ENCODE measurements around the gene NCOA5. TPM values are rescaled to one million over a fixed set of nuclear protein-coding genes. Genes with fewer than 3 reads are reported as not detected.

Gene NCOA5
- total RNA-seq, 1 experiment from 2014 or later, result 16.5 TPM

DNA sequence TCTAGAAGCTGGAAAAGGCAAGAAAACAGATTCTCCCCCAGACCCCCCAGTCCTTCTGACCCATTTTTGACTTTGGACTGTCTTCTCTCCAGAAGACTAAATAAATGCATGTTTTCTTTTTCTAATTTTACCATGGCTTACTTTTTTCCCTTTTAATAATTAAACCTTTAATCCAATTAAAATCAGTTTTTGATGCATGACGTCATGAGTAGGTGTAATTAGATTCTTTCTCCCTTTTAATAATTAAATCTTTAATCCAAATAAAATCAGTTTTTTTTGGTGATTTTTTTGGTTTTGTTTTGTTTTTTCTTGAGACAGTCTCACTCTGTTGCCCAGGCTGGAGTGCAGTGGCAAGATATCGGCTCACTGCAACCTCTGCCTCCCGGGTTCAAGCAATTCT, 13.2 kb upstream of the NCOA5 start:
- ChIA-PET POLR2A (no interaction called here), CTCF (interaction anchor here (1.3 kb wide), 1 partner anchor 91 kb away, joined by 3 read pairs; no protein-coding TSS in a partner anchor)
- Mint-ChIP-seq H3K27ac (no peak overlapping the region), H3K4me1 (peaks cover 6% of the 10 kb centered on the region), H3K27me3 (ENCODE audit: low read depth) (peaks cover 46% of the 10 kb centered on the region), H3K36me3 (peaks cover 4% of the 10 kb centered on the region), H3K4me3 (no peak overlapping the region), H3K9me3 (peaks cover 12% of the 10 kb centered on the region)
- ATAC-seq (no peak), DNase-seq (ENCODE audit: low spot score) (no peak)
- TF ChIP-seq NR2C2 (CRISPR knock-in tag; IDR thresholded peaks at IDR 0.05), result no peak
- no peak for TF ChIP-seq JUN (CRISPR knock-in tag; IDR thresholded peaks at IDR 0.05)
- TF ChIP-seq RELA (CRISPR knock-in tag; IDR thresholded peaks at IDR 0.05; ENCODE audit: borderline replicate concordance), result no peak

DNA sequence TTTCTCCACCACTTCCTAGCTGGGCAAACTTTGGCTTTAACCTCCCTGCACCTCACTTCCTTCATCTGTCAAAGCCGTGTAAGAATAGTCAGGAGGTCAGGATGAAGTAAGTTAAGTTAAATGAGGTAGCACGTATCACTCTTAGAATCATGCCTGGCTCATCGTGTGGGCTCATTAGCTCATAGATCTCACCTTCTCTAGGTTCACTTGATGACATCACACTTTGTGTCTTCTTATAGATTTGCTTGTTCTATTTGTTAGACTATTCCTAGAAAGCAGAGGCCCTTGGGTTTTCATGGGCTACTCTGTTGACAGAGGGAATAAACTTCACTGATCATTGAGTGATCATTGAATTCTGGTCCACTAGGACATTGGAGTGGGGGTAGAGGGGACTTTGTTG, 12.2 kb upstream of the NCOA5 start:
- POLR2A ChIA-PET, result no interaction called here
- Mint-ChIP-seq H3K4me3 (no peak overlapping the region), H3K4me1 (peaks cover 6% of the 10 kb centered on the region), H3K36me3 (peaks cover 4% of the 10 kb centered on the region), H3K9me3 (peaks cover 12% of the 10 kb centered on the region), H3K27ac (no peak overlapping the region), H3K27me3 (ENCODE audit: low read depth) (peaks cover 48% of the 10 kb centered on the region)
- TF ChIP-seq ZNF671 (CRISPR knock-in tag; IDR thresholded peaks at IDR 0.05), result no peak
- no peak for TF ChIP-seq TP53 (CRISPR knock-in tag; IDR thresholded peaks at IDR 0.05)
- no peak for TF ChIP-seq MXD4 (CRISPR knock-in tag; IDR thresholded peaks at IDR 0.05; ENCODE audit: borderline replicate concordance)
- no peak for TF ChIP-seq ESRRA (CRISPR knock-in tag; IDR thresholded peaks at IDR 0.05; ENCODE audit: borderline replicate concordance)
- no peak for TF ChIP-seq ZNF219 (CRISPR knock-in tag; IDR thresholded peaks at IDR 0.05; ENCODE audit: borderline replicate concordance)
- no peak for TF ChIP-seq NR1H2 (CRISPR knock-in tag; IDR thresholded peaks at IDR 0.05)
- TF ChIP-seq, protein P1, sequence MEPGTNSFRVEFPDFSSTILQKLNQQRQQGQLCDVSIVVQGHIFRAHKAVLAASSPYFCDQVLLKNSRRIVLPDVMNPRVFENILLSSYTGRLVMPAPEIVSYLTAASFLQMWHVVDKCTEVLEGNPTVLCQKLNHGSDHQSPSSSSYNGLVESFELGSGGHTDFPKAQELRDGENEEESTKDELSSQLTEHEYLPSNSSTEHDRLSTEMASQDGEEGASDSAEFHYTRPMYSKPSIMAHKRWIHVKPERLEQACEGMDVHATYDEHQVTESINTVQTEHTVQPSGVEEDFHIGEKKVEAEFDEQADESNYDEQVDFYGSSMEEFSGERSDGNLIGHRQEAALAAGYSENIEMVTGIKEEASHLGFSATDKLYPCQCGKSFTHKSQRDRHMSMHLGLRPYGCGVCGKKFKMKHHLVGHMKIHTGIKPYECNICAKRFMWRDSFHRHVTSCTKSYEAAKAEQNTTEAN (CRISPR knock-in tag; IDR thresholded peaks at IDR 0.05), result no peak
- no peak for TF ChIP-seq RORB (CRISPR knock-in tag; IDR thresholded peaks at IDR 0.05)
- TF ChIP-seq SOX15 (CRISPR knock-in tag; IDR thresholded peaks at IDR 0.05), result no peak
- TF ChIP-seq CDX4 (CRISPR knock-in tag; IDR thresholded peaks at IDR 0.05; ENCODE audit: borderline replicate concordance), result no peak
- no peak for TF ChIP-seq E2F4 (CRISPR knock-in tag; IDR thresholded peaks at IDR 0.05; ENCODE audit: borderline replicate concordance, low read depth)
- TF ChIP-seq, protein P2, sequence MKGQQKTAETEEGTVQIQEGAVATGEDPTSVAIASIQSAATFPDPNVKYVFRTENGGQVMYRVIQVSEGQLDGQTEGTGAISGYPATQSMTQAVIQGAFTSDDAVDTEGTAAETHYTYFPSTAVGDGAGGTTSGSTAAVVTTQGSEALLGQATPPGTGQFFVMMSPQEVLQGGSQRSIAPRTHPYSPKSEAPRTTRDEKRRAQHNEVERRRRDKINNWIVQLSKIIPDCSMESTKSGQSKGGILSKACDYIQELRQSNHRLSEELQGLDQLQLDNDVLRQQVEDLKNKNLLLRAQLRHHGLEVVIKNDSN (CRISPR knock-in tag; IDR thresholded peaks at IDR 0.05), result no peak
- TF ChIP-seq, protein P3, sequence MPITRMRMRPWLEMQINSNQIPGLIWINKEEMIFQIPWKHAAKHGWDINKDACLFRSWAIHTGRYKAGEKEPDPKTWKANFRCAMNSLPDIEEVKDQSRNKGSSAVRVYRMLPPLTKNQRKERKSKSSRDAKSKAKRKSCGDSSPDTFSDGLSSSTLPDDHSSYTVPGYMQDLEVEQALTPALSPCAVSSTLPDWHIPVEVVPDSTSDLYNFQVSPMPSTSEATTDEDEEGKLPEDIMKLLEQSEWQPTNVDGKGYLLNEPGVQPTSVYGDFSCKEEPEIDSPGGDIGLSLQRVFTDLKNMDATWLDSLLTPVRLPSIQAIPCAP (CRISPR knock-in tag; IDR thresholded peaks at IDR 0.05), result no peak
- TF ChIP-seq E2F1 (CRISPR knock-in tag; IDR thresholded peaks at IDR 0.05), result no peak
- TF ChIP-seq GRHL2 (CRISPR knock-in tag; IDR thresholded peaks at IDR 0.05; ENCODE audit: insufficient replicate concordance, severe bottlenecking), result no peak
- TF ChIP-seq, protein P4, sequence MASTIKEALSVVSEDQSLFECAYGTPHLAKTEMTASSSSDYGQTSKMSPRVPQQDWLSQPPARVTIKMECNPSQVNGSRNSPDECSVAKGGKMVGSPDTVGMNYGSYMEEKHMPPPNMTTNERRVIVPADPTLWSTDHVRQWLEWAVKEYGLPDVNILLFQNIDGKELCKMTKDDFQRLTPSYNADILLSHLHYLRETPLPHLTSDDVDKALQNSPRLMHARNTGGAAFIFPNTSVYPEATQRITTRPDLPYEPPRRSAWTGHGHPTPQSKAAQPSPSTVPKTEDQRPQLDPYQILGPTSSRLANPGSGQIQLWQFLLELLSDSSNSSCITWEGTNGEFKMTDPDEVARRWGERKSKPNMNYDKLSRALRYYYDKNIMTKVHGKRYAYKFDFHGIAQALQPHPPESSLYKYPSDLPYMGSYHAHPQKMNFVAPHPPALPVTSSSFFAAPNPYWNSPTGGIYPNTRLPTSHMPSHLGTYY (CRISPR knock-in tag; IDR thresholded peaks at IDR 0.05), result no peak
- no peak for TF ChIP-seq TCF7 (CRISPR knock-in tag; IDR thresholded peaks at IDR 0.05; ENCODE audit: low read depth)
- no peak for TF ChIP-seq SP1 (CRISPR knock-in tag; conservative IDR thresholded peaks at IDR 0.05)
- no peak for TF ChIP-seq STAT6 (CRISPR knock-in tag; conservative IDR thresholded peaks at IDR 0.05; ENCODE audit: low read depth)
- no peak for ATAC-seq
- CTCF ChIA-PET, result interaction anchor here (1.3 kb wide), 2 partner anchors 79 to 90 kb away, joined by 3 read pairs; no protein-coding TSS in a partner anchor
- DNase-seq (ENCODE audit: low spot score), result no peak
